Measurements from ENCODE around the gene TXNDC2.

The TXNDC2 gene

DNA sequence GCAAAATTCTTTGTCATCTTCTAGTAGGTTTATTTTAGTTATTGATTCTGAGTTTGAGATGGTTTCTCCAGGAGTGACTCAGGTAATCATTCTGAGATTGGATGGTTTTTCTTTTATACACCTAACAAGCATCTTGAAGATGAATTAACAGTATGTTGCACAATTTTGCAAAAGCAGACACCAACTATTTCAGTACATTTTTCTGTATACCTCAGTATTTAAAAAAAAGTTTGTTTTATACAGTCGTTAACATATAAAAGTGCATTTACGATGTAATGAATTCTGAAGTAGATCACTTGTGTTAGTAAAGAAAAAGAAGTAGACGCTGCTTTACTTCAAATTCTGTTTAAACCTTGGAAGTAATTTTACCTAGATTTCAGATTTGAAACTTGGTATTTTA is 31.0 kb downstream of the TXNDC2 start:
- no peak overlapping the region for H3K4me3 ChIP-seq (ENCODE audit: low read depth, low read length)
- no peak for DNase-seq (ENCODE audit: low read depth)
- TF ChIP-seq, protein P1, sequence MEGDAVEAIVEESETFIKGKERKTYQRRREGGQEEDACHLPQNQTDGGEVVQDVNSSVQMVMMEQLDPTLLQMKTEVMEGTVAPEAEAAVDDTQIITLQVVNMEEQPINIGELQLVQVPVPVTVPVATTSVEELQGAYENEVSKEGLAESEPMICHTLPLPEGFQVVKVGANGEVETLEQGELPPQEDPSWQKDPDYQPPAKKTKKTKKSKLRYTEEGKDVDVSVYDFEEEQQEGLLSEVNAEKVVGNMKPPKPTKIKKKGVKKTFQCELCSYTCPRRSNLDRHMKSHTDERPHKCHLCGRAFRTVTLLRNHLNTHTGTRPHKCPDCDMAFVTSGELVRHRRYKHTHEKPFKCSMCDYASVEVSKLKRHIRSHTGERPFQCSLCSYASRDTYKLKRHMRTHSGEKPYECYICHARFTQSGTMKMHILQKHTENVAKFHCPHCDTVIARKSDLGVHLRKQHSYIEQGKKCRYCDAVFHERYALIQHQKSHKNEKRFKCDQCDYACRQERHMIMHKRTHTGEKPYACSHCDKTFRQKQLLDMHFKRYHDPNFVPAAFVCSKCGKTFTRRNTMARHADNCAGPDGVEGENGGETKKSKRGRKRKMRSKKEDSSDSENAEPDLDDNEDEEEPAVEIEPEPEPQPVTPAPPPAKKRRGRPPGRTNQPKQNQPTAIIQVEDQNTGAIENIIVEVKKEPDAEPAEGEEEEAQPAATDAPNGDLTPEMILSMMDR (IDR thresholded peaks at IDR 0.05; ENCODE audit: low read depth, low read length, missing control alignments): no peak

DNA sequence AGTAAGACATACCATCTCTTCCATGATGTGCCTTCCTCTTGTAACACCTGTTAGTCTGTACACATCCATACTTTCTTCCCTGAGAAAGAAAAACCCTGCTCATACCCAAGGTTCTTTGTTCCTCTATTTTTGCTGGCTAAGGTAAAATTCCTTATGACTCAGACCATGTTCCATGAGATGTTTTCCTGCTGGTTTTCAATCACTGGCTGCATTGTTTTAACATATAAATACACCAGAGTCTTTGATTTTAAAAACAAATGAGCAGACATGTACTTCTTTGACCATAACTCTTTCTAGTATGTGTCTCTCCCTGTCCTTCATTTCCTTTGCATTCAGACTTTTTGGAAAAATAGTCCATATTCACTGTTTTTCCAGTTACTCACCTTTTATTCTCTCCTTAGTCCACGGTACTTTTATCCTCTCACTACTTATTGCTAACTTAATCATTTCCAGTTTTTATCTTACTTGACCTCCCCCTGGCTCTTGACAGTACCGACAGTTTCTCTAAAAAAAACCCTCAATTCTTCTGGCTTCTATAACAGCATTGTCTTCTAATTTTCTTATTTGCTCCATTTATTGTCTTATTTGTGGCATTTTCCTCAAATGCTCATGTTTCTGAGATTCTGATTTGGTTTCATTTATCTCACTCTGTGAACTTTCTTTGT is 32.4 kb downstream of the TXNDC2 start:
- H3K4me3 ChIP-seq (ENCODE audit: low read depth, low read length): no peak overlapping the region
- TF ChIP-seq, protein P1 (IDR thresholded peaks at IDR 0.05; ENCODE audit: low read depth, low read length, missing control alignments): no peak

DNA sequence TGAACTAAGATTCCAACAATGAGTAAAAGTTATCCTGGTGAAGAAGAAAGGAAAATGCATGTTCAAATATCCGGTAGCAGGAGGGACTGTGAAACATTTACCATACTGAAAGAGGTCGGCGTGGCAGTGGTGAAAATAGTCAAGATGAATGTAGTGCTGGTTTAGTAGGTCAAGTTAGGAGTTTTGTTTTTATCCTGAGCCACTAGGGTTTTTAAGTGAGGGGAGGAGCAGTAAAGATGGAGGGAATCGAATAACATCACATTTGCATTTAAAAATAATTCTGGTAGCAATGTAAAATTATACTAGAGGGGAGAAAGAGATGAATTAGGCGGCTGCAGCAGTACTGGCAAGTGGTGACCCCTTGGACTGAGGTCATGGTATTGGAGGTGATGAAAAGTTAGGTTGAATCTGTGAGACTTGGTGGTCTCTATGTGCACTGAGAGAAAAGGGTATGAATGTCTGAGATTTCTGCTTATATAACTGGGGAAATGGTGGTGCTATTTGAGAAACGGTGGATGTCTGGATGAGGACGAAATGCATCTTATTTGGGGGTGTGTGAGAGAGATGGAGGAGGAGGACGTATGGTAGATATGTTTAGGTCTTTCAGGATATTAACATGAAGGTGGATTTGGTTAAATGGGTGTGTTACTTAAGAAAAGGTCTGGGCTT is 33.9 kb downstream of the TXNDC2 start:
- no peak for DNase-seq (ENCODE audit: low read depth)
- TF ChIP-seq, protein P1 (IDR thresholded peaks at IDR 0.05; ENCODE audit: low read depth, low read length, missing control alignments): no peak
- H3K4me3 ChIP-seq (ENCODE audit: low read depth, low read length): no peak overlapping the region

More for the DNA sequence above, 32.4 kb downstream of the TXNDC2 start:
- no peak for DNase-seq (ENCODE audit: low read depth)

DNA sequence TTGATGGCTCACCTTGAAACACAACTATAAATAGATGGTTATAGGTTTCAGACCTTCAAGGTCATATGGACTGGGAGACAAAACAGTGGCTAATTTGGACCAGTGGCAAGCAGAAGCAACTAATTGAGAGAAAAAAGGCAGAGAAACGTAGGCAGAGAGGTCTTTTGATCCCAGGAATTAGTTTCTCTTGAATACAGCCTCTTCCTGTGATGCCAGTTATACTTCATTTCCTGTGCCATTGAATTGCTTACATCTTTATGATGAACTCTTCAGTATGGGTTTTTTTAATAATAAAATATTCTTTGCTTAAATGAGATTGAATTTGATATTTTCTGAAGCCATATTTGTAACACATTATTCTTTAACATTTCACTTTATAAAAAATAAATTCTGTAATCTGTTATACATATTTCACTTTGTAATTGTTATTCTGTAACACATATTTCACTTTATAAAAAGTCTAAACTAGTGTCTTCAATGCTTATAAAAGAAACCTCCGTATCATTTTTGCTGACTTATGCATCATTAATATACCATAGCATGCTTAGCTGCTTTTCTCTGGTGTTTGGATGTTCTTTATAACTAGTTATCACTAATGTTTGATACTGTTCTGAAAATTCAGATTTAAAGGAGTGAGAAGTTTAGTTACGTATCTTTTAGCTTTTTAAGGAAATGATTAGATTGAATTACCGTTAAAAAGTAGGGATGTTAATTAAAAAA is 37.0 kb downstream of the TXNDC2 start:
- TF ChIP-seq, protein P1 (IDR thresholded peaks at IDR 0.05; ENCODE audit: low read depth, low read length, missing control alignments): no peak

DNA sequence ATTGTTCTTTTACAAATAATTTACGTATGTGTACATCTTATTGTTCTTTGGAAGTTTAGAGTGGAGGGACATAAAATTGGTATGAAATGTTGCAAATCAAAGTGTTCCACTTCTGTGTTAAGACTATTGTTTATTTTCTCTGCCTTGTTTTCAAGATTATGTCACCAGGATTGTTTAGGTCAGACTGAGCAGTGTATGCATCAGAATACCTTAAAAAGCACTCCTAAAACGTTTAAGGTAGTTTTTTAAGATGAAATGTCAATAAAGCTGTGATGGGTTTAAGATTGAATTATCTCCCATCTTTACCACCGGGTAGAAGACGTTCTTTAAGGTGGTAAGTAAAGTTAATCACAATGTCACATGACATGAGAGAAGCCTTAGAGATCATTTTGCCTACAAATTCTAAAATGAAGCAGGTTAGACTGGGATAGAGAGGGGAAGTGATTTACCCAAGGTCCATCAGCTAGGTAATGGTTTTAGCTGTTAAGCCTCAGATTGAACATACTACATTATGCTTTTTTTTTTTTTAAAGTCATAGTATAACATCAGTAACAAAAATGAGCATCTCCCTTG is 38.7 kb downstream of the TXNDC2 start:
- TF ChIP-seq, protein P1 (IDR thresholded peaks at IDR 0.05; ENCODE audit: low read depth, low read length, missing control alignments): no peak
- no peak for DNase-seq (ENCODE audit: low read depth)
- H3K4me3 ChIP-seq (ENCODE audit: low read depth, low read length): no peak overlapping the region

More for the DNA sequence above, 37.0 kb downstream of the TXNDC2 start:
- no peak overlapping the region for H3K4me3 ChIP-seq (ENCODE audit: low read depth, low read length)
- DNase-seq (ENCODE audit: low read depth): no peak

DNA sequence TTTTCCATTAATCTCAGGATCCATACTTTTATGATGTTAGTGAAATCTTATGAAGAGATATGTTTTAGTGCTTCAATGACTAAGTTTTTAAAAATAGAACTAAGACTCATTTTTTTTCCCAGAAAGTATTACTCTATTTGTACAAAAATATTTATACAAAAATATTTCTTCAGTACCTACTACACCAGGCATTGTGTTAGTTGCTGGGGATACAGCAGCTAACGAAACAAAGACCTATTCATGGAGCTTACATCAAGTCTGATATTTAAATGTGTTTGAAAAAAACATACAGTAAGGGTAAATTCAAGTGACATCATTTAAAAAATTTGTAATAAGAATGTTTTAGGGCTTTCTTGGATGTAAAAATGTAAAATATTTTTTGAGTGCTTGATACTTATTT is 39.6 kb downstream of the TXNDC2 start:
- TF ChIP-seq, protein P1 (IDR thresholded peaks at IDR 0.05; ENCODE audit: low read depth, low read length, missing control alignments): no peak
- DNase-seq (ENCODE audit: low read depth): no peak
- no peak overlapping the region for H3K4me3 ChIP-seq (ENCODE audit: low read depth, low read length)
